Fibroblast of the conjunctiva (primary cell): ENCODE results near the gene TASP1.
"Not testable (repeated sequence)": the region's sequence is repeated elsewhere in the genome, so short reads cannot be mapped to it uniquely, and the experiment has no call there.

Source experiments
- DNase-seq: peaks from one replicate; pipeline ENCODE4 v3.0.0-alpha.2; 2010; ENCODE audit warnings: low read depth

The TASP1 gene

GRCh38 chr20:13638496-13639149 is at the start of gene TASP1:
TASP1 (minus strand) TSS chr20:13638932; CDS start chr20:13630078, 8,854 bp downstream.
- peak; percentile 92 for DNase-seq

- DNase-seq: no peak
Observed at GRCh38 chr20:13687815-13688214, 49.1 kb upstream of the TASP1 start.

GRCh38 chr20:13685623-13686022 is 46.9 kb upstream of the TASP1 start:
- no peak for DNase-seq

- no peak for DNase-seq
Observed at GRCh38 chr20:13684566-13685222, 46.0 kb upstream of the TASP1 start.

- DNase-seq: no peak
Observed at GRCh38 chr20:13683833-13684232, 45.1 kb upstream of the TASP1 start.

- no peak for DNase-seq
Observed at GRCh38 chr20:13681248-13682125, 42.8 kb upstream of the TASP1 start.

GRCh38 chr20:13678944-13679343 is 40.2 kb upstream of the TASP1 start:
- no peak for DNase-seq

GRCh38 chr20:13677241-13677640 is 38.5 kb upstream of the TASP1 start:
- no peak for DNase-seq

- DNase-seq: no peak
Observed at GRCh38 chr20:13676682-13677081, 38.0 kb upstream of the TASP1 start.

GRCh38 chr20:13672690-13673089 is 34.0 kb upstream of the TASP1 start:
- no peak for DNase-seq

GRCh38 chr20:13671916-13672378 is 33.2 kb upstream of the TASP1 start:
- peak; percentile 66 for DNase-seq

- no peak for DNase-seq
Observed at GRCh38 chr20:13671512-13671911, 32.8 kb upstream of the TASP1 start.

- no peak for DNase-seq
Observed at GRCh38 chr20:13670160-13670559, 31.4 kb upstream of the TASP1 start.

- no peak for DNase-seq
Observed at GRCh38 chr20:13665709-13666395, 27.1 kb upstream of the TASP1 start.

- no peak for DNase-seq
Observed at GRCh38 chr20:13661070-13661685, 22.4 kb upstream of the TASP1 start.

GRCh38 chr20:13659288-13659687 is 20.6 kb upstream of the TASP1 start:
- no peak for DNase-seq

- not testable (repeated sequence) for DNase-seq
Observed at GRCh38 chr20:13658060-13658459, 19.3 kb upstream of the TASP1 start.

GRCh38 chr20:13656721-13657368 is 18.1 kb upstream of the TASP1 start:
- DNase-seq: no peak

- no peak for DNase-seq
Observed at GRCh38 chr20:13654463-13655023, 15.8 kb upstream of the TASP1 start.

- DNase-seq: no peak
Observed at GRCh38 chr20:13650474-13650873, 11.7 kb upstream of the TASP1 start.
